NT2/D1 (cell line): ENCODE measurements around the gene KRTAP9-4.
"Not testable (repeated sequence)": the region's sequence is repeated elsewhere in the genome, so short reads cannot be mapped to it uniquely, and the experiment has no call there.

Source experiments
- DNase-seq: peaks from one replicate; pipeline ENCODE4 v3.0.0-alpha.2; 2011; ENCODE audit warnings: low read depth, low spot score
- H3K27me3 ChIP-seq: 2 replicates; pipeline ENCODE4 v1.6.0; 2011; ENCODE audit warnings: mild to moderate bottlenecking; ENCODE audit not compliant: insufficient read length, insufficient read depth
- H3K36me3 ChIP-seq: 2 replicates; pipeline ENCODE4 v1.6.1; 2011; ENCODE audit warnings: mild to moderate bottlenecking, low read length, mixed read lengths; ENCODE audit not compliant: insufficient read depth, insufficient read length
- H3K4me1 ChIP-seq: 2 replicates; pipeline ENCODE4 v1.5.1; 2011; ENCODE audit not compliant: insufficient read depth, insufficient read length
- H3K4me3 ChIP-seq: 2 replicates; pipeline ENCODE4 v1.5.1; 2011; ENCODE audit warnings: low read depth; ENCODE audit not compliant: insufficient read length
- H3K9ac ChIP-seq: 2 replicates; pipeline ENCODE4 v1.6.0; 2011; ENCODE audit warnings: low read depth; ENCODE audit not compliant: insufficient read length
- H3K9me3 ChIP-seq: 2 replicates; pipeline ENCODE4 v1.5.1; 2011; ENCODE audit warnings: mild to moderate bottlenecking, low read length; ENCODE audit not compliant: insufficient read depth
- SUZ12 ChIP-seq: IDR thresholded peaks from 2 replicates; pipeline ENCODE4 v1.6.1; 2011; ENCODE audit not compliant: insufficient read length, insufficient read depth; ENCODE audit errors: extremely low read depth
- YY1 ChIP-seq: IDR thresholded peaks from 2 replicates; pipeline ENCODE4 v1.6.1; 2011; ENCODE audit not compliant: insufficient read length, insufficient read depth
- ZNF274 ChIP-seq: IDR thresholded peaks from 2 replicates; pipeline ENCODE4 v1.6.1; 2011; ENCODE audit warnings: mild to moderate bottlenecking, low read depth, low read length

KRTAP9-4 gene

DNA sequence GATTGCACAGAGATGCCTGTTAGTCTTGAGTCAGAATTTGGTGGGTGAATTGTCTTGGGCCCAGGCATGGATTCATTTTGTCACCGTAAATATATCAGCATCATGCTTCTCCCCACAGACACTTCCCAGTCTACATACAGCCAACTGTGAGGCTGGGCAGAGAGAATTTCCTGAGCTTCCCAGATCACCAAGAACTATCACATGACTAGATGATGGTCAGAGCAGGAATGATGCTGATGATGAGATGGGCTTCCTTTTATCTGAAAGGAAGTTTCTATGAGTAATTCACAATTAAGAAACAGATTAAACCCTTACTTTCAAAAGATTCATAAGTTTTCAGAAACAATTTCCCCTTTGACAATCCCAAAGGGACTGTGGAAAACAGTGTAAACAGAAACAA is 5.4 kb downstream of the KRTAP9-4 start:
- Histone ChIP-seq H3K9ac (no peak overlapping the region), H3K9me3 (no peaks in the 10 kb centered on the region), H3K27me3 (peaks cover 5% of the 10 kb centered on the region), H3K4me1 (no peaks in the 10 kb centered on the region), H3K4me3 (no peak overlapping the region), H3K36me3 (no peaks in the 10 kb centered on the region)
- DNase-seq, result no peak
- no peak for TF ChIP-seq ZNF274
- TF ChIP-seq YY1, result no peak
- TF ChIP-seq SUZ12, result no peak

DNA sequence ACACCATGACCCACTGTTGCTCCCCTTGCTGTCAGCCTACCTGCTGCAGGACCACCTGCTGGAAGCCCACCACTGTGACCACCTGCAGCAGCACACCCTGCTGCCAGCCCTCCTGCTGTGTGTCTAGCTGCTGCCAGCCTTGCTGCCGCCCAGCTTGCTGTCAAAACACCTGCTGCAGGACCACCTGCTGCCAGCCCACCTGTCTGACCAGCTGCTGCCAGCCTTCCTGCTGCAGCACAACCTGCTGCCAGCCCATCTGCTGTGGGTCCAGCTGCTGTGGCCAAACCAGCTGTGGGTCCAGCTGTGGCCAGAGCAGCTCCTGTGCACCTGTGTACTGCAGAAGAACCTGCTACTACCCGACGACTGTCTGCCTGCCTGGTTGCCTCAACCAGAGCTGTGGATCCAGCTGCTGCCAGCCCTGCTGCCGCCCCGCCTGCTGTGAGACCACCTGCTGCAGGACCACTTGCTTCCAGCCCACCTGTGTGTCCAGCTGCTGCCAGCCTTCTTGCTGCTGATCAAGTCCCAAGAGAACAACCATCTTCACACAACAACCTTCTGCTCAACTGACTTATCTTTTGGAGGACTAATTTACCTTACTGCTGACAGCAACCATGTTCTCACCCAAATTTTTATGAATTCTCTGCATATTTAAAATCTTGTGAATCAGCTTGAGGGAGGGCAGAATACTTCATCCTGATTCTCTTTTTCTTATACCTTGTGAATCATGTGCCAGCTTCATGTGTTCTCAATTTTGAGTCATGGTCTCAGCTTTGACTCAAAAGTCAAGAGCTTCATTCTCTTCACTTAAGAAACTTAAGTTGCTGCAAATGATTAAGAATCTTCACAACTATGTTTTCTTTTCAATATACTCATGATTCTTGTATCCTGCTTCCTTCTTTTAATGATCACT is 6.1 kb downstream of the KRTAP9-4 start, which contains the start of gene KRTAP9-9:
TSS of gene KRTAP9-9 (plus strand) at position 4 of the 910 bp plus-strand sequence.
- not testable (repeated sequence) for H3K36me3 ChIP-seq, H3K4me3 ChIP-seq, DNase-seq, H3K27me3 ChIP-seq, H3K9me3 ChIP-seq, H3K4me1 ChIP-seq, H3K9ac ChIP-seq

- Histone ChIP-seq H3K27me3 (peaks cover 5% of the 10 kb centered on the region), H3K9me3 (no peaks in the 10 kb centered on the region), H3K36me3 (no peaks in the 10 kb centered on the region), H3K4me3 (no peak overlapping the region), H3K4me1 (no peaks in the 10 kb centered on the region), H3K9ac (no peak overlapping the region)
- TF ChIP-seq YY1 (no peak), ZNF274 (no peak), SUZ12 (no peak)
- no peak for DNase-seq
Observed at GRCh38 chr17:41256291-41256685, 6.8 kb downstream of the KRTAP9-4 start.

GRCh38 chr17:41258406-41258805 is 8.9 kb downstream of the KRTAP9-4 start:
- no peak for DNase-seq
- H3K9me3 ChIP-seq, result no peaks in the 10 kb centered on the region
- no peak overlapping the region for H3K9ac ChIP-seq
- no peak overlapping the region for H3K4me3 ChIP-seq
- H3K36me3 ChIP-seq, result no peaks in the 10 kb centered on the region
- peaks cover 2% of the 10 kb centered on the region for H3K27me3 ChIP-seq
- TF ChIP-seq YY1, result no peak
- TF ChIP-seq SUZ12, result no peak
- TF ChIP-seq ZNF274, result no peak
- H3K4me1 ChIP-seq, result no peaks in the 10 kb centered on the region

DNA sequence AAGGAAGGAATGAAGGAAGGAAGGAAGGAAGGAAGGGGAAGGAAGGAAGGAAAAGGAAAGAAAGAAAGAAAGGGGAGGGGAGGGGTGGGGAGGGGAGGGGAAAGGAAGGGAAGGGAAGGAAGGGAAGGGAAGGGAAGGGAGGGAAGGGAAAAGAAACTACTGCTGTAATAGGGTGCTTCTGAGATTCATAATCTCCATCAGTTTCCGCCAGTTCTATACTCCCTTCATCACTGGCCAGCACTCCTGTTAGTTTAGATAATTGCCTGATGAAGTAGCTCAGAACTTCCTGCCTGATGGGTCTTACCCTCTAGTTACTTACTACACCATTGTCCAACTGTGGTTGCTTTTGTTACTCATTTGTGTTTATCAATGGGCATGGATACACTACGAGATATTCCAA is 13.7 kb downstream of the KRTAP9-4 start:
- H3K27me3 ChIP-seq, result peaks cover 6% of the 10 kb centered on the region
- TF ChIP-seq SUZ12, result no peak
- TF ChIP-seq YY1, result no peak
- TF ChIP-seq ZNF274, result no peak

GRCh38 chr17:41264599-41264998 is 15.1 kb downstream of the KRTAP9-4 start:
- no peaks in the 10 kb centered on the region for H3K36me3 ChIP-seq
- no peaks in the 10 kb centered on the region for H3K4me1 ChIP-seq
- H3K9me3 ChIP-seq, result no peaks in the 10 kb centered on the region
- no peak for DNase-seq
- H3K4me3 ChIP-seq, result no peak overlapping the region
- TF ChIP-seq SUZ12, result no peak
- TF ChIP-seq ZNF274, result no peak
- no peak for TF ChIP-seq YY1
- no peak overlapping the region for H3K9ac ChIP-seq
- peaks cover 6% of the 10 kb centered on the region for H3K27me3 ChIP-seq

More for the DNA sequence above, 13.7 kb downstream of the KRTAP9-4 start:
- Histone ChIP-seq H3K9me3 (no peaks in the 10 kb centered on the region), H3K4me3 (no peak overlapping the region), H3K36me3 (no peaks in the 10 kb centered on the region), H3K9ac (no peak overlapping the region), H3K4me1 (no peaks in the 10 kb centered on the region)
- DNase-seq, result no peak

GRCh38 chr17:41265078-41265477 is 15.6 kb downstream of the KRTAP9-4 start, which contains the start of gene KRTAP9-6:
TSS of gene KRTAP9-6 (plus strand) at chr17:41265378. CDS start at chr17:41265378, 0 bp downstream.
- no peak for DNase-seq
- Histone ChIP-seq H3K9me3 (no peaks in the 10 kb centered on the region), H3K9ac (no peak within 1 kb of the TSS), H3K4me1 (no peaks in the 10 kb centered on the region), H3K4me3 (no peak within 1 kb of the TSS), H3K27me3 (peaks cover 6% of the 10 kb centered on the region), H3K36me3 (no peaks in the 10 kb centered on the region)
- TF ChIP-seq YY1 (no peak), ZNF274 (no peak), SUZ12 (no peak)

GRCh38 chr17:41267711-41268110 is 18.2 kb downstream of the KRTAP9-4 start:
- H3K4me3 ChIP-seq, result no peak overlapping the region
- TF ChIP-seq SUZ12 (no peak), ZNF274 (no peak), YY1 (no peak)
- H3K9ac ChIP-seq, result no peak overlapping the region
- no peak for DNase-seq
- no peaks in the 10 kb centered on the region for H3K4me1 ChIP-seq
- no peaks in the 10 kb centered on the region for H3K36me3 ChIP-seq
- no peaks in the 10 kb centered on the region for H3K9me3 ChIP-seq
- peaks cover 8% of the 10 kb centered on the region for H3K27me3 ChIP-seq

GRCh38 chr17:41271323-41271722 is 21.8 kb downstream of the KRTAP9-4 start:
- H3K9ac ChIP-seq, DNase-seq, H3K36me3 ChIP-seq, H3K27me3 ChIP-seq, H3K4me3 ChIP-seq, H3K9me3 ChIP-seq, H3K4me1 ChIP-seq: not testable (repeated sequence)
